Loucy (cell line): ENCODE data around the gene HGFAC.
A peak's percentile ranks its signal among the peaks of the same experiment; 100 is the strongest.

Experiments used
- H2AFZ ChIP-seq: fragments of 200-600 bp; sonication (generic); 2 replicates; pipeline ENCODE4 v1.6.0; 2016; ENCODE audit warnings: antibody characterized with exemption, mild to moderate bottlenecking, low read length, moderate library complexity
- H3F3A ChIP-seq: fragments of 200-600 bp; 2 replicates; pipeline ENCODE4 v1.6.0; 2016; ENCODE audit warnings: antibody characterized with exemption, low read depth, mild to moderate bottlenecking
- H3K27me3 ChIP-seq: fragments of 200-600 bp; sonication (generic); 2 replicates; pipeline ENCODE4 v1.6.1; 2014; ENCODE audit warnings: low read length, mild to moderate bottlenecking; ENCODE audit not compliant: insufficient read depth, poor library complexity, severe bottlenecking
- H3K36me3 ChIP-seq: fragments of 200-600 bp; sonication (generic); 2 replicates; pipeline ENCODE4 v1.6.1; 2016; ENCODE audit warnings: low read length; ENCODE audit not compliant: insufficient read depth
- H3K4me1 ChIP-seq: fragments of 200-600 bp; sonication (generic); 2 replicates; pipeline ENCODE4 v1.5.1; 2014; ENCODE audit warnings: low read length, mild to moderate bottlenecking; ENCODE audit not compliant: insufficient read depth, poor library complexity, severe bottlenecking
- H3K4me2 ChIP-seq: fragments of 200-600 bp; sonication (generic); 2 replicates; pipeline ENCODE4 v1.6.0; 2014; ENCODE audit warnings: antibody characterized with exemption, low read length, low read depth, mild to moderate bottlenecking; ENCODE audit not compliant: poor library complexity, severe bottlenecking
- H3K4me3 ChIP-seq: fragments of 200-600 bp; sonication (generic); 2 replicates; pipeline ENCODE4 v1.5.1; 2014; ENCODE audit warnings: low read length, mild to moderate bottlenecking, mixed read lengths; ENCODE audit not compliant: poor library complexity, severe bottlenecking
- H3K79me2 ChIP-seq: fragments of 200-600 bp; sonication (generic); 2 replicates; pipeline ENCODE4 v1.6.1; 2014; ENCODE audit warnings: low read length; ENCODE audit not compliant: insufficient read depth
- H3K9ac ChIP-seq: fragments of 200-600 bp; sonication (generic); 2 replicates; pipeline ENCODE4 v1.6.0; 2014; ENCODE audit warnings: mild to moderate bottlenecking, low read depth, low read length, moderate library complexity; ENCODE audit not compliant: poor library complexity, severe bottlenecking
- H3K9me2 ChIP-seq: fragments of 200-600 bp; sonication (generic); replicated peaks from 2 replicates; pipeline ENCODE4 v1.6.1; 2016; ENCODE audit warnings: low read depth, low read length, mixed read lengths
- H3K9me3 ChIP-seq: fragments of 200-600 bp; sonication (generic); 2 replicates; pipeline ENCODE4 v1.6.1; 2014; ENCODE audit warnings: mild to moderate bottlenecking, antibody characterized with exemption, low read length, low read depth; ENCODE audit not compliant: insufficient read depth
- H4K20me1 ChIP-seq: fragments of 200-600 bp; sonication (generic); 2 replicates; pipeline ENCODE4 v1.6.0; 2014; ENCODE audit warnings: antibody characterized with exemption, low read length, mild to moderate bottlenecking; ENCODE audit not compliant: insufficient read depth, poor library complexity, severe bottlenecking
- EZH2phosphoT487 ChIP-seq: fragments of 200-600 bp; IDR thresholded peaks from 2 replicates; pipeline ENCODE4 v1.6.1; 2018; ENCODE audit warnings: antibody characterized with exemption, mild to moderate bottlenecking, moderate library complexity, borderline replicate concordance
- TF ChIP-seq, protein P1 (sequence below): fragments of 200-600 bp; sonication (generic); conservative IDR thresholded peaks from 2 replicates; pipeline ENCODE4 v1.5.1; 2014; ENCODE audit warnings: mild to moderate bottlenecking, antibody characterized with exemption, low read length

The HGFAC gene

GRCh38 chr4:3478446-3479357, 36.9 kb downstream of the HGFAC start:
- no peaks in the 10 kb centered on the region for H3K79me2 ChIP-seq
- no peak overlapping the region for H3K9ac ChIP-seq
- no peaks in the 10 kb centered on the region for H3K36me3 ChIP-seq
- no peaks in the 10 kb centered on the region for H3F3A ChIP-seq
- no peaks in the 10 kb centered on the region for H3K27me3 ChIP-seq
- H4K20me1 ChIP-seq, result no peaks in the 10 kb centered on the region
- no peak for TF ChIP-seq EZH2phosphoT487
- TF ChIP-seq, protein P1, sequence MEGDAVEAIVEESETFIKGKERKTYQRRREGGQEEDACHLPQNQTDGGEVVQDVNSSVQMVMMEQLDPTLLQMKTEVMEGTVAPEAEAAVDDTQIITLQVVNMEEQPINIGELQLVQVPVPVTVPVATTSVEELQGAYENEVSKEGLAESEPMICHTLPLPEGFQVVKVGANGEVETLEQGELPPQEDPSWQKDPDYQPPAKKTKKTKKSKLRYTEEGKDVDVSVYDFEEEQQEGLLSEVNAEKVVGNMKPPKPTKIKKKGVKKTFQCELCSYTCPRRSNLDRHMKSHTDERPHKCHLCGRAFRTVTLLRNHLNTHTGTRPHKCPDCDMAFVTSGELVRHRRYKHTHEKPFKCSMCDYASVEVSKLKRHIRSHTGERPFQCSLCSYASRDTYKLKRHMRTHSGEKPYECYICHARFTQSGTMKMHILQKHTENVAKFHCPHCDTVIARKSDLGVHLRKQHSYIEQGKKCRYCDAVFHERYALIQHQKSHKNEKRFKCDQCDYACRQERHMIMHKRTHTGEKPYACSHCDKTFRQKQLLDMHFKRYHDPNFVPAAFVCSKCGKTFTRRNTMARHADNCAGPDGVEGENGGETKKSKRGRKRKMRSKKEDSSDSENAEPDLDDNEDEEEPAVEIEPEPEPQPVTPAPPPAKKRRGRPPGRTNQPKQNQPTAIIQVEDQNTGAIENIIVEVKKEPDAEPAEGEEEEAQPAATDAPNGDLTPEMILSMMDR, result no peak
- H3K4me3 ChIP-seq, result no peak overlapping the region
- no peak overlapping the region for H3K4me2 ChIP-seq
- H3K9me3 ChIP-seq, result no peaks in the 10 kb centered on the region
- no peaks in the 10 kb centered on the region for H3K4me1 ChIP-seq
- no peak overlapping the region for H2AFZ ChIP-seq
- no peaks in the 10 kb centered on the region for H3K9me2 ChIP-seq

- H3K9me2 ChIP-seq, result no peaks in the 10 kb centered on the region
- no peaks in the 10 kb centered on the region for H3K4me1 ChIP-seq
- H3K4me2 ChIP-seq, result no peak overlapping the region
- no peaks in the 10 kb centered on the region for H3K27me3 ChIP-seq
- H3K9me3 ChIP-seq, result no peaks in the 10 kb centered on the region
- H3K4me3 ChIP-seq, result no peak overlapping the region
- no peaks in the 10 kb centered on the region for H3K79me2 ChIP-seq
- no peaks in the 10 kb centered on the region for H4K20me1 ChIP-seq
- H2AFZ ChIP-seq, result no peak overlapping the region
- TF ChIP-seq, protein P1, result no peak
- no peak for TF ChIP-seq EZH2phosphoT487
- H3K36me3 ChIP-seq, result no peaks in the 10 kb centered on the region
- H3K9ac ChIP-seq, result no peak overlapping the region
- H3F3A ChIP-seq, result no peaks in the 10 kb centered on the region
These were observed 37.8 kb downstream of the HGFAC start for GRCh38 chr4:3479358-3480101.

DNA sequence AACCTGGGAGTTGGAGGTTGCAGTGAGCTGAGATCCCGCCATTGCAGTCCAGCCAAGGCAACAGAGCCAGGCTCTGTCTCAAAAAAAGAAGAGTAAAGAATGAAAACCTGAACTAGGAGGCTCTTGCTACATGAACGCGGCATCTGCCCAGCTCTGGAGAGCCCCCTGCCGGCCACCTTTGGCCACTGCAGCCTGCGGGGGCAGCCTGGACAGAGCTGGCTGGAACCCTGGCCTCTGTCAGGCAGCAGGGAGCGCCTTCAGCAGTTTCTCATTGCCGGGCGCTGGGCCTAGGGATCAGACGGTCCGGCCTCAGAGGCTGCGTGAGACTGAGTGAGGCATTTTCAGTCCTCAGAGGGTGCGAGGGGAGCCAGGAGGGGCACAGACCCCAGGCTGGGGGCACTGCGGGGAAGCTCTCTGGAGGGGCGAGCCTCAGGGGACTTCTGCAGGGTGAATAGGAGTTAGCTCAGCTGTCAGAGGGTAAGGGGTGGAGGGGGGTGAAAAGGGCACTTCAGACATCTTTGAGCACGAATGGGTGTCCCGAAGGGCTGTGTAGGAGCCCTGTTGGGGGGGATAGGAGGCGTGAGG, 38.9 kb downstream of the HGFAC start:
- Histone ChIP-seq H3K36me3 (no peaks in the 10 kb centered on the region), H3K4me1 (no peaks in the 10 kb centered on the region), H3K27me3 (no peaks in the 10 kb centered on the region), H3K9me2 (no peaks in the 10 kb centered on the region), H2AFZ (0 out of 2 replicates have a peak overlapping the region, but pooled peaks have one; percentile 20), H3K4me3 (no peak overlapping the region), H3K9ac (no peak overlapping the region), H3K4me2 (no peak overlapping the region), H3F3A (no peaks in the 10 kb centered on the region), H4K20me1 (no peaks in the 10 kb centered on the region), H3K9me3 (no peaks in the 10 kb centered on the region), H3K79me2 (no peaks in the 10 kb centered on the region)
- TF ChIP-seq, protein P1, result peak; percentile 95
- no peak for TF ChIP-seq EZH2phosphoT487
